Left colon (tissue), 2 donors: ENCODE measurements around the gene PPDPF. TPM values are rescaled to one million over a fixed set of nuclear protein-coding genes. Genes with fewer than 3 reads are reported as not detected.
A peak's percentile ranks its signal among the peaks of the same experiment; 100 is the strongest.
"Not testable (repeated sequence)": the region's sequence is repeated elsewhere in the genome, so short reads cannot be mapped to it uniquely, and the experiment has no call there.

Experiments used
- ATAC-seq: fragments of 200-7000 bp; cut with Tn5 transposase; one replicate; pipeline ENCODE4 v1.9.1; 2020; ENCODE audit warnings: mild to moderate bottlenecking, moderate library complexity
- DNase-seq, 2 donors: peaks; one replicate each; pipeline ENCODE4 v3.0.0-alpha.2; 2020
- intact Hi-C, 2 donors: fragments of 100-400 bp; cut with DNase I in 1 of 2; cut with micrococcal nuclease in 1 of 2; formaldehyde crosslinking; loops; one replicate each; pipeline versions ENCODE4 v1.11.2 to v1.14.0; 2022; cut with DNase I, micrococcal nuclease
- total RNA-seq, 2 donors: library from RNA; stranded (reverse); fragmentation: NEBNext Ultra II Directional; extraction: Animal tissue kit (Norgen Biotek cat#: 25700); gene quantifications; one replicate each; pipeline ENCODE4 v1.2.1, GENCODE V29; 2021
- donor health status: DM: no; HTN: no; CAD: no.
- donor health status: DM: yes; HTN: yes; CAD: no.

PPDPF gene
- total RNA-seq, 2 donors from 2014 or later: 554 to 564 TPM

DNA sequence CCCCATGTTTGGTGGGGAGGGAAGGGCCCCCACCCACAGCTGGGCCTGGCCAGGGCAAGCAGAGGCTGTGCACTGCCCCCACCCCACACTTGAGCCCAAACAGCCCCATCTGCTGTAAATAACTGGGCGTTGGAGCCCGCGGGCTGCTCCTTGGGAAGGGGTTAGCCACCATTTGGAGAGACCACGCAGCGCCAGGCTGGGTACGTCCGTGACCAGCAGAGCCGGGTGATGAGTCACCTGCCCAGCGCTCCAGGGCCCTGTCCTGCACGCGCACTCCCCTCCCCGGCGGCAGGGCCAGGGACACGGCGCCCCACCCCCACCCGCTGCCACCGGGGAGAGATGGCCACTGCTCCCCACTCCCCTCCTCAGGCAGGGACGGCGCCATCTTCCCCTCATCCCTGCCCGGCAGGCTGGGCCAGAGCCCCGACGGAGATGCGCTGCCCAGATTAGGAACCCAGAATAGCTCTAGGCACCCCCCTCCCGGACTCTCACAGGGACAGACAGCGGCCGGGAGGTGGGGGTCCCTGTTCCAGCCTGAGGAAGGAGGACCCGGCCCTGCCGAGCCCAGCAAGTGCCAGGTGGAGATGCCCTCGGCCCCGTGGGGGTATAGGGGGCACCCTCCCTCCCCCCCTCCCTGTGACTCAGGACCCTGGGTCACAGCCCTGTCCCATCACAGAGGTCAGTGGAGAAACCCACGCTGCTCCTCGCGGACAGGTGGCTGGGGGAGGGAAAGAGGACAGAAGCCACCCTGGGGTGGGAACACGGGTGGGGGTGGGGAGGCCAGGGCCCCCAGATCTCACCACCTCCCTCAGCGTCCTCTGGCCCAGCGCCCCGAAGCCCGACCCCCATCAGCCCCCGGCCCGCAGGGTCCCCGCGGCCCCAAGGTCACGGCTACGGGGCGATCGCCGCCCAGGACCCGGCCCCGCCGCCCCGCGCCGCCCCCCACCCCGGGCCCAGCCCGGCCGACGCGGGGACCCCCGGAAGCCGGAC lies 22.3 kb upstream of the PPDPF start:
- DNase-seq (no peak), ATAC-seq (peak; percentile 21)
- intact Hi-C loops: no loop called here

DNA sequence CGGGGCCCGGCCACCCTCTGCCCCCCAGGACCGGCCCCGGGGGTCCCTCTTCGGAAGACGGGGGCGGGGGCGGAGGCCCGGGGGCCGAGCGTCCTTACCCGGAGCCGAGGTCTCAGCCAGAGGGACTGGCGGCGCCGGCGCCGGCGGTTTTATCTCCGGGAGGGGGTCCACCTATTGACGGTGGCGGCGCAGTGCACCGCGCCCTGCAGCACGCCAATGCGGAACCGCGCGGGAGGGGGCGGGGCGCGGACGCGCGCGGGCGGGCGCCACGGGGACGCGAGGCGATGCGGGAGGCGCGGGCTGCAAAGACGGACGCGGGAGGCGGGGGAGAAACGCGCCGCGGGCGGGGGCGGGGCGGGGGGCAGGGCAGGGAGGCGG lies 21.6 kb upstream of the PPDPF start, which contains the start of gene EEF1A2:
Gene EEF1A2 (minus strand): TSS at position 124 of the 378 bp plus-strand sequence. CDS start 1,320 bp downstream, outside the sequence.
- DNase-seq (peak in 1 of 2 donors; percentile 36), ATAC-seq (peak; percentile 33)
- intact Hi-C loops: no loop called here

DNA sequence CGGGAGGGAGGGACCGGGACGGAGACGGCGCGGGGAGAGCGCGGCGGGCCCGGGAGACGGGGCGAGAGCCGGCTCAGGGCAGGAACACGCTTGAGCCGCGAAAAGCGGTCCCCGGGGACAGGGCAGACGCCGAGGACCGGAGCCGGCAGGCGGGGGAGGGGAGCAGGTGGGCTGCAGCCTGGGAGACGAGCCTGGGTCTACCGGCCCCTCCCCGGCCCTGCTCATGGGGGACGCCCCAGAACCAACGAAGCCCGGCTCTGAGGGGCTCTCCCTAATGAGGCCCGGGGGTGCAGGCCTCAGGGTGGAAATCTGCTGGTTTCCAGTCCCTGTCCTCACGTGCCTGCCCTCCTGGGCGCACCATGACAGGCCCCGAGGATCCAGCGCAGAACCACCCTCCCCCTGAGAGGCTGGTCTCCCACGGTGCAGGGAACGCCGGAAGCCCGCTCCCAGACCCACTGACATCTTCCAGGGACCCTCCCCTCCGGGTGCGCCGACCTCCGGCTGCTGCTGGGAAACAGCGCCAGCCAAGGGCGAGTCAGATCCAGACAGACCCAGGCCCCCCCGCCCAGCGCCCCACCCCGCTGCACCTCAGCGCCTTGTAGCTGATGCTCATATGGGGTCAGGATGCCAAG lies 21.1 kb upstream of the PPDPF start:
- no peak for DNase-seq
- intact Hi-C loops: no loop called here
- peak; percentile 3 for ATAC-seq

DNA sequence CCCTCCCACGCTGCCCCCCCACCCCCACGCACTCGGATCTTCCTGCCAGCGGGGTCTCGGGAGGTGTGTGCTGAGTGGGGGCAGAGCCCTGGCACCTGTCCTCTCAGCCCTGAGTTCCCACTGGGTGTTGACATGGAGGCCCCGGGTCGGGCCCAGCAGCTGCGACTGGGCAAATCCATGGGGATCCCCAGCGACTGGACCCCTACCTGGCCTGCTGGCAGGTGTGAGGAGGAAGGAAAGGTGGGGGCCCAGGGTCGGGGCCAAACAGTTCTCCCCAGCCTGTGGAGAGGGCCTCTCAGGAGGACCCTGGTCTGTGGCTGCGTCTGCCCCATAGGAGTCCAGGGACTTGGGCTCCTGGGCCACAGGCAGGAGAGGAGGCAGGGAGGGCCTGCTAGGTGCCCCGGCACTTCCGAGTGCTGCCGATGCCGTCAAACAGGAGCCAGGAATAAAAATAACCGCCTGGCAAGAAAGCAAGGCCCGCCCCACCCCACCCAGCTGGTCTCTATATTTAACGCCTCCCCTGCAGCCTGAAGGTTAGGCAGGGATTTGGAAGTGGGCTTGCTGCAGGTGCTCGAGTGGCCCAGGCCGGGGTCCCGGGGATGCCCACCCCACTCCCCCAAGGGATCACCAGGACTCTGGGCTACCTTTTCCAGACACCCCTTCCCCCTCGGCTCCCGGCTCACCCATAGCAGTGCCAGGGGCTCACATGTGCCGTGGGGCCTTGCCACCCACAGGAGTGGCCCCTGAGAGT lies 20.2 kb upstream of the PPDPF start:
- no peak for ATAC-seq
- intact Hi-C loops: no loop called here
- DNase-seq: no peak

DNA sequence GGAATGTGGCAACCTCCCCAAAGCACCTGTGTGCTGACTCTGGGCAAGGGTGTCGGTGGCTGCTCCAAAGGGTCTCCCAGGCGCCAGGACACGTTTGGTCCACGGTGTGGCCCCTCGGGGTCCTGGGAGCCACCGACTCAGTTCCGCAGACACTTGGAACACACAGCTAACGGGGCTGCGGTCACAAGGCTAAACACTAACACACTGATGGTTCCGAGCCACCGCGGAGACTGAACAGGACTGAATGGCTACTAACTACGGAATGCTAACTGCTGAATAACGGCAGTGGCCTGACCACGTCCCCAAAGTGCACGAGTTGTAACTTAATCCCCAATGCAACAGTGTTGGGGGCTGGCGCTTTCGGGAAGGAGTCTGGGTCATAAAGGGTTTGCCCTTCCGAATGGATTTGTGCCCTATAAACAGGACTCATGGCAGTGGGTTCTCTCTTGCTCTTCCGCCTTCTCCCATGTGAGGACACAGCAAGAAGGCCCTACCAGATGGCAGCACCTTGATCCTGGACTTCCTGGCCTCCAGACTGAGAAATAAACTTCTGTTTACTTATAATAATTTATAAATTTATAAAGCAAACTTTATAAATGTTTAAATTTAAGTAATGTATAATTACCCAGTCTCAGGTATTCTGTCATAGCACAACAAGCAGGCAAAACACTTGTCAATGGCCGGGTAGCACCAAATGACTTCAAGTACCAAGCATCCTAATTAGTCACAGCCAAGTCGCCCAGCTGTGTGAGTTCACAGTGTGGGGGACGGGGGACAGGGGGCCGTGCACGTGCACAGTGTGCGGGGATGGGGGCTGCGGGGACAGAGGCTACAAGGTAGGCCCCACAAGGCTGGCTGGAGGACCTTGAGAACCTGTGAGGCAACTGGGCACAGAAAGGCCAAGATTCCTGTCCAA lies 19.4 kb upstream of the PPDPF start:
- no peak for ATAC-seq
- intact Hi-C loops: no loop called here
- no peak for DNase-seq

GRCh38 chr20:63501818-63502670 lies 18.5 kb upstream of the PPDPF start:
- intact Hi-C loops: no loop called here
- DNase-seq (no peak), ATAC-seq (no peak)

DNA sequence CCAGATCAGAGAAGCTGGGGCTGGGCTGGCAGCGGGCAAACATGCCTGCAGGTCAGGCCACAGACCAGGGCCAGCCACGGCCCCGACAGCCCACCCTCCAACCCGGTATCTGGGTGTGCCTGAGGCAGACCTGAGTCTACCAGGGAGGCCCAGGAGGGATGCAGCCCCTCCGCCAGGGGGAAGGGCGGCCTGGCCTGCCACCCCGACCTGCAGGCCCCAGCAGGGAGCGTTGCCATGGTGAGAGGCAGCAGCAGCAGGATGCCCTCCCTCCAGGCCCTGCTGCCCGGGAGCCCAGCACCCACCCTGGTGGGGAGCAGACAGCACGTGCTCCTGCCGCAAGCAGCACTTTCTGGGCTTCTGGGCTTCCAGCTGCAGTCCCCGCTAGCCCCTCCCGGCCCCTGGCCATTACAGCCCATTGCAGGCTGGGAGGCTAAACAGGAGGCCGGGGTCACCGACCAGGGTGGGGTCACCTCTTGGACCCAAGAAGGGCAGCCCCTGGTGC lies 17.8 kb upstream of the PPDPF start:
- ATAC-seq (no peak), DNase-seq (no peak)
- intact Hi-C loops: no loop called here

DNA sequence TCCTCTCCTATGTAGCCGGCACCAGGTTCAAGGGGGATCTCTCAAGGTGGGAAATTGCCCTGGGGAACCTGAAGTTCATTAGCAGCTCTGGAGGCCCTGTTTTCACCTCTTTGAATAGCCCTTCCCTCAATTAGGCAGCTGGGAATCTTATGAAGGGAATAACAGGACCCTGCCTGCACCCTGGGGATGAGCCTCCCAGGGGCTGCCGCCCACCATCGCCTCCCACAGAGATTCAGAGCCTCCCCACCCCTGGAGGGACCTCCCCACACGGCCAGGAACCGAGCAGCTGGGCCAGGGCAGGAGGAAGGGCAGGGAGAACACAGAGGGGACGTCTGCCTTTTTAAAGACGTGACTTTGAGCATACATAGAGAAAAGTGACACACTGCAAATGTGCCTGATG lies 17.0 kb upstream of the PPDPF start:
- intact Hi-C loops: no loop called here
- ATAC-seq (no peak), DNase-seq (no peak)

DNA sequence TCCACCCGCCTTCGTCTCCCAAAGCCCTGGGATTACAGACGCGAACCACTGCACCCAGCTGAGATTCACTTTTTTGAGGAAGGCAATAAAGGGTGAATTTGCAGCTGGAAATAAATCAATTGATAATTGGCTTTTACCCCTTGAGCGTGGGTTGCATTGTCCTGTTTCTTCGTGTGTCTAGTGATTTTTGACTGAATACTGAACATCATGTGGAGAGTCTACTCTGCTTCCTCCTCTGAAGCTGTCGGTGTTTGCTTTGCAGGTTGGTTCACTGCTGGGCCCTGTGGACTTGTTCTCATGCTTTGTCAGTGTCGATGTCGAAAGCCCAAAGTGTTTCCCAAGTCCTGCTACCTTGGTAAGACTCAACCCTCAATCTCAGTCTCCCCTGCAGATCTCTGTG lies 15.9 kb upstream of the PPDPF start:
- ATAC-seq (no peak), DNase-seq (no peak)
- intact Hi-C loops: no loop called here

DNA sequence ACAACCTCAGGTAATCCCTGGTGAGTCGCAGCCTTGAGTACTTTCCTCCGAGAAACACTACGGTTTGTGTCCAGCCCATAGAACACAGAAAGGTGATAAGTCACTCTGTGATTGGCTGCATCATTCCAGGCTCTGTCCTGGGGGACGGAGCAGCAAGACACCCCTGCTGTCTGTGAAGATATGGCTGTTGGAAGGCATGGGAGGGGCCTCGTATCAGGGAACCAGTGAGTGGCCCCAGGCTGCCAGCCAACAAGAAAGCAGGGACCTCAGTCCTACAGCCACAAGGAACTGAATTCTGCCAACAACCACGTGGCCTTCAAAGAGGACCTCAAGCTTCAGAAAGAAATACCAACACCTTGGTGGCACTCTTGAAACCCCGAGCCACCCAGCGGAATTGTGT lies 15.3 kb upstream of the PPDPF start:
- DNase-seq (no peak), ATAC-seq (no peak)

GRCh38 chr20:63505723-63506122 lies 14.8 kb upstream of the PPDPF start:
- intact Hi-C loops: no loop called here
- no peak for ATAC-seq
- no peak for DNase-seq

More for the DNA sequence above, 15.3 kb upstream of the PPDPF start:
- intact Hi-C loops: no loop called here

GRCh38 chr20:63507083-63507743 lies 13.4 kb upstream of the PPDPF start:
- intact Hi-C loops: no loop called here
- DNase-seq (no peak), ATAC-seq (no peak)

DNA sequence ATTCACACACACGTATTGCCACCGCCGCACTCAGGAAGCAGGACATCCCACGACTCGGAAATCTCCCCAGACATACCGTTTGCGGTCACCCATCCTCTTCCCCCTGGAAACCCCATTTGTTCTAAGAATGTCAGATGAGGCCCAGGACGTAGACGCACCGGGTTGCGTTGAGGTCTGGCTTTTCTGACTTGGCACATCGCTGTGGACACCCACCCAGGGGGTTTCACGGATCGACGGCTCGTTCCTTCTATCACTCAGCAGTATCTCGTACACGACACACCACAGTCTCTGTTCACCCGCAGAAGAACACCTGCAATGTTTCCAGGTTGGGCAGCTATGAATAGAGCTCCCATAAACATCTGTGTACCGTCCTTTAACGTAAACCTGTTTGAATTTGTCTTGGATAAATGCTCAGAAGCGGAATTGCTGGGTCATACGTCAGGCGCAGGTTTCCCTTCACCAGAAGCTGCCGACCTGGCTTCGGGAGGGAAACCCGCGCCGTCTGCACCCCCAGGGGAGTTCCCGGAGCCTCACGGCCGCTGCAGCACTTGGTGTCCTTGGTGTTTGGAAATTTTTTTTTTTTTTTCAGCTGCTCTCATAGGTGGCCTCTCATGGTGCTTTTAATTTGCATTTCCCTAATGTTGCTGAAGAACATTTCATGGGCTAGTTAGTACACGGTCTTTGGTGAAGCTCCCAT lies 12.3 kb upstream of the PPDPF start:
- DNase-seq: no peak
- no peak for ATAC-seq
- intact Hi-C loops: no loop called here

DNA sequence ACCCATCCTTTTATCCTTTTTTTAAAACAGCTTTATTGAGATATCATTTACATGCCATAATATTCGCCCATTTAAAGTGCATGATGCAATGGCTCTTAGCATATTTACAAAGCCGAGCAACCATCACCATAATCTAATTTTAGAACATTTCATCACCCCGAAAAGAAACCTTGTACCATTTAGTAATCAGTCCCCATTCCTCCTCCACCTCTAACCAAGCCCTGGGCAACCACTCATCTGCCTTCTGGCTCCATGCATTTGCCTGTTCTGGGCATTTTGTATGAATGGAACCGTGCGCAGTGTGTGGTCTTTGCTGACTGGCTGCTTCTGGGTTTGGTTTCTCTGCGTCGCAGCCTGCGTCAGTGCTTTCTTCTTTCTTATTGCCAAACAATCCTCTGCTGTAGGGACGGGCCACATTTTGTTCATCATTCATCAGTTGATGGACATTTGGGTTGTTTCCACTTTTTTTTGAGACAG lies 11.4 kb upstream of the PPDPF start:
- no peak for DNase-seq
- ATAC-seq: no peak
- intact Hi-C loops: no loop called here

GRCh38 chr20:63513207-63513606 lies 7.4 kb upstream of the PPDPF start:
- intact Hi-C loops: no loop called here
- DNase-seq (no peak), ATAC-seq (no peak)

DNA sequence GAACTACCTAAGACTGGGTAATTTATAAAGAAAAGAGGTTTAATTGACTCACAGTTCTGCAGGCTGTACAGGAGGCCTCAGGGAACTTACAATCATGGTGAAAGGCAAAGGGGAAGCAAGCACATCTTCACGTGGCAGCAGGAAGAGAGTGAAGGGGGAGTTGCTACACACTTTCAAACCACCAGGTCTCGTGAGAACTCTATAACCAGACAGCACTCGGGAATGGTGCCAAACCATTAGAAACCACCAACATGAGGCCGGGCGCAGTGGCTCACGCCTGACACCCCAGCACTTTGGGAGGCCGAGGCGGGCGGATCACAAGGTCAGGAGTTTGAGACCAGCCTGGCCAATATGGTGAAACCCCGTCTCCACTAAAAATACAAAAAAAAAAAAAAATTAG lies 6.0 kb upstream of the PPDPF start:
- DNase-seq, intact Hi-C loops, ATAC-seq: not testable (repeated sequence)
